B cell (primary cell): ENCODE measurements around the gene TTF1. TPM values are rescaled to one million over a fixed set of nuclear protein-coding genes. Genes with fewer than 3 reads are reported as not detected.
A peak's percentile ranks its signal among the peaks of the same experiment; 100 is the strongest.

ENCODE experiments used
- ATAC-seq: fragments of 200-7000 bp; cut with Tn5 transposase; one replicate; pipeline ENCODE4 v1.10.0; 2021; ENCODE audit warnings: low read depth, mild to moderate bottlenecking, moderate number of reproducible peaks, moderate library complexity
- CTCF ChIA-PET: fragments of 350-600 bp; sonication (Branson Sonifier 250); formaldehyde crosslinking; loops from one replicate; lab custom pipeline; 2021; ENCODE audit warnings: antibody characterized with exemption, inconsistent platforms; lab: Charles Lee
- POLR2A ChIA-PET: fragments of 350-600 bp; sonication (Branson Sonifier 250); formaldehyde crosslinking; loops from one replicate; lab custom pipeline; 2021; ENCODE audit warnings: antibody characterized with exemption; lab: Charles Lee
- DNase-seq: peaks from one replicate; pipeline ENCODE4 v3.0.0; 2013
- H2AFZ ChIP-seq: 2 replicates; pipeline ENCODE4 v1.6.1; 2012; ENCODE audit warnings: mild to moderate bottlenecking, low read depth, low read length; ENCODE audit not compliant: insufficient read depth, poor library complexity, severe bottlenecking
- H3K27ac ChIP-seq, 2 donors: 1 replicate in 1 of 2; 2 replicates in 1 of 2; pipeline ENCODE4 v1.5.1; 2012 to 2013; ENCODE audit warnings: low read length in 2 of 2, mild to moderate bottlenecking in 2 of 2, moderate library complexity in 1 of 2
- H3K27me3 ChIP-seq, 4 experiments: fragments of 200-600 bp in 1 of 4; sonication (generic) in 1 of 4; replicated peaks in 1 of 4; 1 replicate in 2 of 4; 2 replicates in 2 of 4; pipeline versions ENCODE4 v1.6.1 to v1.7.0; 2013 to 2016; ENCODE audit warnings: low read length in 3 of 4, mild to moderate bottlenecking in 2 of 4, mixed read lengths in 1 of 4, moderate library complexity in 1 of 4; ENCODE audit not compliant: insufficient read depth in 4 of 4, control insufficient read depth in 3 of 4; ENCODE audit errors: control extremely low read depth in 1 of 4
- H3K36me3 ChIP-seq, 2 experiments: replicated peaks in 1 of 2; 1 replicate in 1 of 2; 2 replicates in 1 of 2; pipeline versions ENCODE4 v1.6.1 to v1.7.1; 2013; ENCODE audit warnings: low read length in 1 of 2; ENCODE audit not compliant: insufficient read depth in 2 of 2, control insufficient read depth in 1 of 2; ENCODE audit errors: control extremely low read depth in 1 of 2, extremely low read depth in 1 of 2
- H3K4me1 ChIP-seq, 2 donors: fragments of 200-600 bp in 1 of 2; sonication (generic) in 1 of 2; 1 replicate in 1 of 2; 2 replicates in 1 of 2; pipeline versions ENCODE4 v1.5.1 to v1.6.1; 2013 to 2017; ENCODE audit warnings: low read length in 2 of 2; ENCODE audit not compliant: control insufficient read depth in 2 of 2, insufficient read depth in 2 of 2
- H3K4me2 ChIP-seq: replicated peaks from 2 replicates; pipeline ENCODE3; 2012; ENCODE audit warnings: mild to moderate bottlenecking, low read depth, low read length; ENCODE audit not compliant: poor library complexity, severe bottlenecking
- H3K4me3 ChIP-seq, 5 experiments: fragments of 200-600 bp in 1 of 5; sonication (generic) in 1 of 5; 1 replicate in 3 of 5; 2 replicates in 2 of 5; pipeline versions ENCODE4 v1.5.1 to v1.7.0; 2011 to 2016; ENCODE audit warnings: low read length in 4 of 5, mild to moderate bottlenecking in 4 of 5, low read depth in 2 of 5, control low read depth in 1 of 5, moderate library complexity in 1 of 5; ENCODE audit not compliant: insufficient read depth in 1 of 5; ENCODE audit errors: control extremely low read depth in 1 of 5, extremely low read depth in 1 of 5
- H3K79me2 ChIP-seq: fragments of 200-600 bp; sonication (generic); one replicate; pipeline ENCODE4 v1.6.0; 2016; ENCODE audit warnings: low read length; ENCODE audit not compliant: control insufficient read depth, insufficient read depth
- H3K9ac ChIP-seq: fragments of 200-600 bp; sonication (generic); 2 replicates; pipeline ENCODE4 v1.6.1; 2017; ENCODE audit warnings: mild to moderate bottlenecking, low read length, moderate library complexity
- H3K9me3 ChIP-seq, 3 donors: one replicate each; pipeline versions ENCODE4 v1.6.1 to v1.7.1; 2013; ENCODE audit warnings: low read length in 2 of 3; ENCODE audit not compliant: control insufficient read depth in 2 of 3, insufficient read depth in 1 of 3; ENCODE audit errors: control extremely low read depth in 1 of 3
- H4K20me1 ChIP-seq: 2 replicates; pipeline ENCODE4 v1.6.0; 2012; ENCODE audit warnings: mild to moderate bottlenecking, low read length; ENCODE audit not compliant: insufficient read depth, control insufficient read depth, poor library complexity, severe bottlenecking
- H3K27ac Mint-ChIP-seq: one replicate; pipeline ENCODE4 v1.8.0; 2021; ENCODE audit warnings: mixed read lengths
- H3K27me3 Mint-ChIP-seq: one replicate; pipeline ENCODE4 v1.8.0; 2021; ENCODE audit warnings: mixed read lengths
- H3K4me1 Mint-ChIP-seq: one replicate; pipeline ENCODE4 v1.8.0; 2021; ENCODE audit warnings: mixed read lengths
- H3K4me3 Mint-ChIP-seq: one replicate; pipeline ENCODE4 v1.8.0; 2021; ENCODE audit warnings: mixed read lengths
- H3K9me3 Mint-ChIP-seq: one replicate; pipeline ENCODE4 v1.8.0; 2022; ENCODE audit warnings: mixed read lengths; ENCODE audit not compliant: insufficient read depth
- CTCF ChIP-seq: fragments of 200-600 bp; IDR thresholded peaks from one replicate; pipeline ENCODE4 v1.8.0; 2022; ENCODE audit warnings: antibody characterized with exemption, mild to moderate bottlenecking
- EZH2 ChIP-seq: IDR thresholded peaks from 2 replicates; pipeline ENCODE4 v1.6.1; 2012; ENCODE audit warnings: borderline replicate concordance, low read depth, mild to moderate bottlenecking, moderate library complexity, low read length; ENCODE audit not compliant: insufficient read depth, poor library complexity, severe bottlenecking
- WGBS: methylation state at CpG from one replicate; pipeline ENCODE4 v1.1.5; 2013; ENCODE audit warnings: missing lambda C conversion rate; ENCODE audit not compliant: insufficient coverage; 5-methylcytosine and 5-hydroxymethylcytosine counted together
- intact Hi-C: fragments of 100-400 bp; cut with micrococcal nuclease; formaldehyde crosslinking; loops from one replicate; pipeline ENCODE4 v1.10.0; 2022
- polyA plus RNA-seq: library from polyadenylated mRNA; depleted of rRNA; stranded (reverse); fragments of >200 nt; gene quantifications from 2 replicates; pipeline ENCODE4 v1.2.3, GENCODE V29; 2012
- total RNA-seq, 2 donors: library from RNA; stranded (reverse); fragments of 120-200 nt in 1 of 2; gene quantifications; 1 replicate in 1 of 2; 2 replicates in 1 of 2; pipeline versions ENCODE4 v1.2.3 to v1.2.4, GENCODE V29; 2013 to 2022

TTF1 gene
- total and polyA plus RNA-seq, 2 donors (not counting 1 experiment from before 2014, with no cell fraction given) = 12.3 to 26.3 TPM

- no peak overlapping the region for H3K9ac ChIP-seq
- no peaks in the 10 kb centered on the region for H3K9me3 ChIP-seq
- H3K27ac ChIP-seq = no peak overlapping the region
- no peak overlapping the region for H3K4me2 ChIP-seq
- H3K36me3 ChIP-seq = no peaks in the 10 kb centered on the region
- no peaks in the 10 kb centered on the region for H4K20me1 ChIP-seq
- ATAC-seq = no peak
- H2AFZ ChIP-seq = no peak overlapping the region
- H3K79me2 ChIP-seq = peaks cover 8% of the 10 kb centered on the region
- Mint-ChIP-seq H3K27me3 (no peaks in the 10 kb centered on the region), H3K27ac (peak overlapping the region; percentile 41), H3K4me1 (peaks cover 31% of the 10 kb centered on the region), H3K9me3 (no peaks in the 10 kb centered on the region), H3K4me3 (no peak overlapping the region)
- no CpG with 5 or more reads among the region's 4 CpGs for WGBS
- H3K4me1 ChIP-seq = peaks cover 33 to 38% of the 10 kb centered on the region in 2 donors
- DNase-seq = no peak
- ChIA-PET CTCF (no interaction called here), POLR2A (no interaction called here)
- intact Hi-C loops = no loop called here
- no peak for TF ChIP-seq EZH2
- no peak for TF ChIP-seq CTCF
- H3K4me3 ChIP-seq = no peak overlapping the region
- H3K27me3 ChIP-seq = no peaks in the 10 kb centered on the region
Observed at GRCh38 chr9:132369421-132369820, 37.2 kb downstream of the TTF1 start.

GRCh38 chr9:132367613-132368313 is 38.9 kb downstream of the TTF1 start:
- ChIA-PET POLR2A (interaction anchor here (0.5 to 0.9 kb wide), 2 partner anchors 13 to 20 kb away, joined by 3 to 7 read pairs; partner anchors contain the start of gene SETX), CTCF (interaction anchor here (1.2 kb wide), 1 partner anchor 16 kb away, joined by 3 read pairs; no protein-coding TSS in a partner anchor)
- WGBS = 86% methylated on average over 12 of the region's 13 CpGs

More at GRCh38 chr9:132367613-132368313, 38.9 kb downstream of the TTF1 start:
- Histone ChIP-seq H3K27ac (no peak overlapping the region), H3K9ac (no peak overlapping the region), H4K20me1 (no peaks in the 10 kb centered on the region), H3K9me3 (no peaks in the 10 kb centered on the region), H3K4me2 (no peak overlapping the region), H3K4me1 (peaks cover 16 to 21% of the 10 kb centered on the region in 2 donors), H3K4me3 (no peak overlapping the region), H3K27me3 (no peaks in the 10 kb centered on the region), H3K79me2 (no peaks in the 10 kb centered on the region), H3K36me3 (no peaks in the 10 kb centered on the region), H2AFZ (no peak overlapping the region)
- DNase-seq = no peak
- Mint-ChIP-seq H3K4me3 (no peak overlapping the region), H3K27ac (no peak overlapping the region), H3K4me1 (peaks cover 21% of the 10 kb centered on the region), H3K9me3 (no peaks in the 10 kb centered on the region), H3K27me3 (no peaks in the 10 kb centered on the region)
- no peak for ATAC-seq
- TF ChIP-seq CTCF (no peak), EZH2 (no peak)
- intact Hi-C loops = no loop called here
